ENCODE data around the gene OGFR. TPM values are rescaled to one million over a fixed set of nuclear protein-coding genes. Genes with fewer than 3 reads are reported as not detected.

OGFR gene
- polyA plus RNA-seq, 3 donors = 47.8 to 114 (median 79.3) TPM

DNA sequence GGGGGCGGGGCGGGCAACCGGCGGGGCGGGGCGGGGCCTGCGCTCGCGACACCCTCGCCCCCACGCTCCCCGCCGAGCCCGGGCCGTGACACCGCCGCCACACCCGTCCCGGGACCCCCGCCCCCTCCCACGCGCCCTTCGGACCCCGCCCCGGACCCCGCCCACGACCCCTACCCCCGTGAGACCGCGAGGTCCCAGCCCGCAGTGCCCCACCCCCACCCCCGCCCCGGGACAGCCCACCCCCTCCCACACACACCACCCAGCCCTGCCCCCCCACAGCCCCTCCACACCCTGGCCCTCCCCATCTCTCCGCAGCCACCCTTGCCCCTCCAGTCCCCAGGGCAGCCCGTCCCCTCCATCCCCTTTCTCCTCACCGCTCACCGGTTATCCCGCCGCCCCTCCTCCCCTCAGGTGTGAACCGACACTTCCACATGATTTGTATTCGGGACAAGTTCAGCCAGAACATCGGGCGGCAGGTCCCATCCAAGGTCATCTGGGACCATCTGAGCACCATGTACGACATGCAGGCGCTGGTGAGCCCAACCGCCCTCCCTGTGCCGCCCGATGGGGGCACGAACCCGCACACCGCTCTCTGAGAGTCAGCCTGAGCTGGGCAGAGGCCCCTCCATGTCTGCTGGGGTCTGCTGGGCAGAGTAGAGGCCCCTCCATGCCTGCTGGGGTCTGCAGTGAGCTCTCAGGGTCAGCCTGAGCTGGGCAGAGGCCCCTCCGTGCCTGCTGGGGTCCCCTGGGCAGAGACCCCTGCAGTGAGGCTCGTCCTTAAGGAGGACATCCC, 7.7 kb upstream of the OGFR start:
- TF ChIP-seq, protein P1, sequence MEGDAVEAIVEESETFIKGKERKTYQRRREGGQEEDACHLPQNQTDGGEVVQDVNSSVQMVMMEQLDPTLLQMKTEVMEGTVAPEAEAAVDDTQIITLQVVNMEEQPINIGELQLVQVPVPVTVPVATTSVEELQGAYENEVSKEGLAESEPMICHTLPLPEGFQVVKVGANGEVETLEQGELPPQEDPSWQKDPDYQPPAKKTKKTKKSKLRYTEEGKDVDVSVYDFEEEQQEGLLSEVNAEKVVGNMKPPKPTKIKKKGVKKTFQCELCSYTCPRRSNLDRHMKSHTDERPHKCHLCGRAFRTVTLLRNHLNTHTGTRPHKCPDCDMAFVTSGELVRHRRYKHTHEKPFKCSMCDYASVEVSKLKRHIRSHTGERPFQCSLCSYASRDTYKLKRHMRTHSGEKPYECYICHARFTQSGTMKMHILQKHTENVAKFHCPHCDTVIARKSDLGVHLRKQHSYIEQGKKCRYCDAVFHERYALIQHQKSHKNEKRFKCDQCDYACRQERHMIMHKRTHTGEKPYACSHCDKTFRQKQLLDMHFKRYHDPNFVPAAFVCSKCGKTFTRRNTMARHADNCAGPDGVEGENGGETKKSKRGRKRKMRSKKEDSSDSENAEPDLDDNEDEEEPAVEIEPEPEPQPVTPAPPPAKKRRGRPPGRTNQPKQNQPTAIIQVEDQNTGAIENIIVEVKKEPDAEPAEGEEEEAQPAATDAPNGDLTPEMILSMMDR (IDR thresholded peaks at IDR 0.05) = no peak
- H3K36me3 ChIP-seq (replicated peaks in 1 of 2; ENCODE audit: control insufficient read depth in 1 of 2, insufficient read depth in 2 of 2, low read length in 2 of 2) = peaks cover 24 to 35% of the 10 kb centered on the region in 2 donors
- peaks cover 37 to 40% of the 10 kb centered on the region in 2 donors for H3K36me3 Mint-ChIP-seq
- H3K27ac ChIP-seq (ENCODE audit: low read depth in 1 of 2, low read length in 2 of 2) = peak overlapping the region in 1 of 2 donors; percentile 41
- H3K9me3 Mint-ChIP-seq = peaks cover 0 to 3% (median 0%) of the 10 kb centered on the region in 7 donors
- H3K9ac ChIP-seq (ENCODE audit: insufficient read depth, low read length, poor library complexity, severe bottlenecking) = peak overlapping the region; percentile 54
- H3K4me1 Mint-ChIP-seq = peaks cover 42% of the 10 kb centered on the region
- H3K9me3 ChIP-seq (replicated peaks in 1 of 2; ENCODE audit: control insufficient read depth in 1 of 2, insufficient read depth in 1 of 2, low read length in 2 of 2) = no peaks in the 10 kb centered on the region
- H2AFZ ChIP-seq (ENCODE audit: insufficient read depth, low read depth, low read length, poor library complexity, severe bottlenecking) = no peak overlapping the region
- peaks cover 13% of the 10 kb centered on the region for H4K20me1 ChIP-seq (ENCODE audit: insufficient read depth, low read length)
- H3K27ac Mint-ChIP-seq = peak overlapping the region in 6 of 7 donors; percentile 26 to 83 (median 78)
- intact Hi-C loops (cut with micrococcal nuclease) = loop anchor here (5.0 to 10.0 kb wide), 3 partner anchors 128 to 392 kb away; partner anchors contain the start of genes CABLES2 (in 2 of the 2) and DIDO1 (in 1 of the 2)
- peaks cover 1 to 2% (median 2%) of the 10 kb centered on the region in 3 donors for H3K27me3 Mint-ChIP-seq (ENCODE audit: low read depth in 3 of 3)
- peak overlapping the region; percentile 99 for H3K4me2 ChIP-seq (replicated peaks; ENCODE audit: extremely low read depth, low read length, poor library complexity, severe bottlenecking)
- H3K27me3 ChIP-seq (ENCODE audit: control insufficient read depth in 2 of 2, insufficient read depth in 2 of 2, low read length in 2 of 2) = no peaks in the 10 kb centered on the region
- peaks cover 41 to 50% of the 10 kb centered on the region in 2 donors for H3K4me1 ChIP-seq (ENCODE audit: control insufficient read depth in 1 of 2, insufficient read depth in 2 of 2, low read length in 2 of 2)
- H3K4me3 ChIP-seq (replicated peaks in 1 of 3; ENCODE audit: low read depth in 2 of 3, low read length in 3 of 3) = peak overlapping the region; percentile 22 to 71 (median 38)
- WGBS (ENCODE audit: insufficient coverage) = 51% methylated on average over 24 of the region's 53 CpGs
- peaks cover 14% of the 10 kb centered on the region for H3K79me2 ChIP-seq (ENCODE audit: insufficient read depth, low read length)
- H3K4me3 Mint-ChIP-seq = peak overlapping the region; percentile 76 to 77
- no peak for DNase-seq

DNA sequence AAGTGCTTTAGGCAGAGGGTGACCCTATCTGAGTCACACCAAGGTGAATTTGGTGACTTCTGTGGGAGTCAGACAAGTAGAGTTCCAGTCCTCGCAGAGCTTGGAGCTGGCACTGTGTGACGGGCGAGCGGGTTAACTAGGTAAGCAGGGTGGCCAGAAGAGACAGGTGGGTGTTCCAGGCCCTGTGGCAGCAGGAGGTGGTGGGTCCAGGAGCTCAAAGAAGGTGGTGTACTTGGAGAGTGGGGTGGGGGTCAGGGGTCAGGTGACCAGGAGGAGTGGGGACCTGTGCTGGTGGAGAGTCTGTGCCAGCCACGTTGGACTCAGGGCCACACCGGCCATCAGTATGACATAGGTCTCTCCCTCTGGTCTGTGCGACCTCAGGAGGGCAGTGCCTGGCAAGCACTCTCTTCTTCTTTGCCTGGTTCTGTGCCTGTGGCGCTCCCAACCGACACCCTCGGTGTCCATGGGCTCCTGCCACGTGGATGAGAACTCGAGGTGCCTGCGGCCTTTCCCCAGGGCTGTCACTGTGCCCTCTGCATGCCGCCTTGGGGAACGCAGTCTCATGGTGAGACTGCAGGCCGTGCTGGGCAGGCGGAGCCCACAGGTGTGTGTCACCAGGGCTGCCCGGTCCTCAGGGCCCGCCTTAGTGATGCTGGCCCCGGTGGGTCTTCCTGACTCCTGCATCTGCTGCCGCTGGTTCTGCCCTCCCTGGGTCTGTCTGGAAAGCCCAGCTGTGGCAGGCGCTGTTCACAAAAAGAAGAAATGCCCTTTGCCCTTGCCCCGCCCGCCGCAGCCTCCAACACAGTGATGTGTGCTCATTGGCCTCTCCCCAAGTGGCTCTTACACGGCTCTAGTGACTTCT, 6.7 kb upstream of the OGFR start:
- H3K4me1 Mint-ChIP-seq = peaks cover 53% of the 10 kb centered on the region
- H3K36me3 Mint-ChIP-seq = peaks cover 37 to 40% of the 10 kb centered on the region in 2 donors
- peaks cover 0 to 3% (median 0%) of the 10 kb centered on the region in 7 donors for H3K9me3 Mint-ChIP-seq
- intact Hi-C loops (cut with micrococcal nuclease) = loop anchor here (5.0 to 10.0 kb wide), 3 partner anchors 127 to 393 kb away; partner anchors contain the start of genes CABLES2 (in 2 of the 2) and DIDO1 (in 1 of the 2)
- peak overlapping the region; percentile 26 to 41 for H3K4me3 Mint-ChIP-seq
- Histone ChIP-seq H3K4me3 (replicated peaks in 1 of 3; ENCODE audit: low read depth in 2 of 3, low read length in 3 of 3) (peak overlapping the region in 1 of 3 experiments; percentile 60), H3K4me2 (replicated peaks; ENCODE audit: extremely low read depth, low read length, poor library complexity, severe bottlenecking) (peak overlapping the region; percentile 21), H3K9me3 (replicated peaks in 1 of 2; ENCODE audit: control insufficient read depth in 1 of 2, insufficient read depth in 1 of 2, low read length in 2 of 2) (no peaks in the 10 kb centered on the region), H3K79me2 (ENCODE audit: insufficient read depth, low read length) (peaks cover 14% of the 10 kb centered on the region), H3K27ac (ENCODE audit: low read depth in 1 of 2, low read length in 2 of 2) (no peak overlapping the region), H4K20me1 (ENCODE audit: insufficient read depth, low read length) (peaks cover 13% of the 10 kb centered on the region), H3K4me1 (ENCODE audit: control insufficient read depth in 1 of 2, insufficient read depth in 2 of 2, low read length in 2 of 2) (peaks cover 51 to 60% of the 10 kb centered on the region in 2 donors), H3K27me3 (ENCODE audit: control insufficient read depth in 2 of 2, insufficient read depth in 2 of 2, low read length in 2 of 2) (no peaks in the 10 kb centered on the region), H2AFZ (ENCODE audit: insufficient read depth, low read depth, low read length, poor library complexity, severe bottlenecking) (no peak overlapping the region), H3K9ac (ENCODE audit: insufficient read depth, low read length, poor library complexity, severe bottlenecking) (no peak overlapping the region), H3K36me3 (replicated peaks in 1 of 2; ENCODE audit: control insufficient read depth in 1 of 2, insufficient read depth in 2 of 2, low read length in 2 of 2) (peaks cover 24 to 35% of the 10 kb centered on the region in 2 donors)
- H3K27ac Mint-ChIP-seq = peak overlapping the region in 6 of 7 donors; percentile 25 to 86 (median 47)
- no peak for DNase-seq
- WGBS (ENCODE audit: insufficient coverage) = 89% methylated on average over 21 of the region's 26 CpGs
- H3K27me3 Mint-ChIP-seq (ENCODE audit: low read depth in 3 of 3) = peaks cover 0 to 2% (median 2%) of the 10 kb centered on the region in 3 donors
- TF ChIP-seq, protein P1 (IDR thresholded peaks at IDR 0.05) = no peak
